ENCODE data around the gene HNRNPDL. TPM values are rescaled to one million over a fixed set of nuclear protein-coding genes. Genes with fewer than 3 reads are reported as not detected.

Gene HNRNPDL
- total RNA-seq, 2 experiments from 2014 or later = 461 to 467 TPM

GRCh38 chr4:82431831-82432230, 1.6 kb upstream of the HNRNPDL start:
- H3K27ac ChIP-seq (ENCODE audit: low read depth in 1 of 2, low read length in 2 of 2) = no peak overlapping the region
- intact Hi-C loops (cut with DNase I, micrococcal nuclease) = loop anchor here (2.0 to 10.0 kb wide), 5 partner anchors 147 to 1053 kb away; partner anchors contain the start of genes ABRAXAS1 (in 1 of the 2), COPS4 (in 1 of the 2), HELQ (in 1 of the 2) and MRPS18C (in 1 of the 2)
- no peaks in the 10 kb centered on the region for H3K27me3 ChIP-seq (ENCODE audit: control insufficient read depth in 1 of 2, insufficient read depth in 2 of 2, low read length in 2 of 2)
- H3K4me1 Mint-ChIP-seq (ENCODE audit: low read depth) = peaks cover 76% of the 10 kb centered on the region
- DNase-seq (no peak), ATAC-seq (ENCODE audit: poor library complexity) (no peak)
- CTCF ChIA-PET = interaction anchor here (0.7 to 1.7 kb wide), 2 partner anchors 34 to 52 kb away, joined by 3 to 6 read pairs; no protein-coding TSS in a partner anchor
- H3K4me3 Mint-ChIP-seq = peak overlapping the region; percentile 100
- POLR2A ChIA-PET = interaction anchor here (1.0 to 5.8 kb wide), 5 partner anchors 9 to 960 kb away, joined by 3 to 277 read pairs (median 4); partner anchors contain the start of genes COPS4 and HNRNPD
- TF ChIP-seq CTCF (IDR thresholded peaks at IDR 0.05) = no peak
- H3K27me3 Mint-ChIP-seq = peaks cover 4% of the 10 kb centered on the region
- H3K36me3 Mint-ChIP-seq (ENCODE audit: low read depth) = peaks cover 71% of the 10 kb centered on the region
- H3K4me1 ChIP-seq (ENCODE audit: insufficient read depth, low read length) = peaks cover 37% of the 10 kb centered on the region
- H3K4me3 ChIP-seq (ENCODE audit: low read length) = no peak overlapping the region
- H3K9me3 Mint-ChIP-seq = no peaks in the 10 kb centered on the region
- no peaks in the 10 kb centered on the region for H3K9me3 ChIP-seq (ENCODE audit: control insufficient read depth in 1 of 2, insufficient read depth in 1 of 2, low read length in 2 of 2)
- peak overlapping the region; percentile 99 for H3K27ac Mint-ChIP-seq
- peaks cover 22% of the 10 kb centered on the region for H3K36me3 ChIP-seq (ENCODE audit: insufficient read depth, low read length)

- intact Hi-C loops (cut with DNase I, micrococcal nuclease) = loop anchor here (2.0 to 10.0 kb wide), 5 partner anchors 146 to 1054 kb away; partner anchors contain the start of genes ABRAXAS1 (in 1 of the 2), COPS4 (in 1 of the 2), HELQ (in 1 of the 2) and MRPS18C (in 1 of the 2)
- peak overlapping the region; percentile 100 for H3K4me3 Mint-ChIP-seq
These were observed 893 bp upstream of the HNRNPDL start for GRCh38 chr4:82430964-82431745.

More at GRCh38 chr4:82430964-82431745, 893 bp upstream of the HNRNPDL start:
- no peaks in the 10 kb centered on the region for H3K9me3 ChIP-seq (ENCODE audit: control insufficient read depth in 1 of 2, insufficient read depth in 1 of 2, low read length in 2 of 2)
- peak overlapping the region; percentile 99 for H3K27ac Mint-ChIP-seq
- POLR2A ChIA-PET = interaction anchor here (1.0 to 5.8 kb wide), 8 partner anchors 9 to 1023 kb away, joined by 3 to 277 read pairs (median 4); partner anchors contain the start of genes COPS4, HELQ, HNRNPD and MRPS18C
- DNase-seq (peak; percentile 17 to 74 (median 45)), ATAC-seq (ENCODE audit: poor library complexity) (peak; percentile 11)
- H3K9me3 Mint-ChIP-seq = no peaks in the 10 kb centered on the region
- peaks cover 36% of the 10 kb centered on the region for H3K4me1 ChIP-seq (ENCODE audit: insufficient read depth, low read length)
- H3K36me3 Mint-ChIP-seq (ENCODE audit: low read depth) = peaks cover 74% of the 10 kb centered on the region
- TF ChIP-seq CTCF (IDR thresholded peaks at IDR 0.05) = no peak
- peak overlapping the region; percentile 93 for H3K4me3 ChIP-seq (ENCODE audit: low read length)
- H3K4me1 Mint-ChIP-seq (ENCODE audit: low read depth) = peaks cover 78% of the 10 kb centered on the region
- no peaks in the 10 kb centered on the region for H3K27me3 ChIP-seq (ENCODE audit: control insufficient read depth in 1 of 2, insufficient read depth in 2 of 2, low read length in 2 of 2)
- H3K27me3 Mint-ChIP-seq = peaks cover 4% of the 10 kb centered on the region
- peaks cover 25% of the 10 kb centered on the region for H3K36me3 ChIP-seq (ENCODE audit: insufficient read depth, low read length)
- CTCF ChIA-PET = interaction anchor here (1.7 kb wide), 1 partner anchor 52 kb away, joined by 6 read pairs; no protein-coding TSS in a partner anchor
- peak overlapping the region; percentile 98 to 99 for H3K27ac ChIP-seq (ENCODE audit: low read depth in 1 of 2, low read length in 2 of 2)

Measured in CD4-positive, alpha-beta T cell (primary cell).